Epidermal melanocyte (primary cell): ENCODE data around the gene NFIA.

Experiments
- DNase-seq: peaks from one replicate; pipeline ENCODE4 v3.0.0; 2011; ENCODE audit warnings: low spot score; ENCODE audit not compliant: insufficient read length

NFIA gene

DNA sequence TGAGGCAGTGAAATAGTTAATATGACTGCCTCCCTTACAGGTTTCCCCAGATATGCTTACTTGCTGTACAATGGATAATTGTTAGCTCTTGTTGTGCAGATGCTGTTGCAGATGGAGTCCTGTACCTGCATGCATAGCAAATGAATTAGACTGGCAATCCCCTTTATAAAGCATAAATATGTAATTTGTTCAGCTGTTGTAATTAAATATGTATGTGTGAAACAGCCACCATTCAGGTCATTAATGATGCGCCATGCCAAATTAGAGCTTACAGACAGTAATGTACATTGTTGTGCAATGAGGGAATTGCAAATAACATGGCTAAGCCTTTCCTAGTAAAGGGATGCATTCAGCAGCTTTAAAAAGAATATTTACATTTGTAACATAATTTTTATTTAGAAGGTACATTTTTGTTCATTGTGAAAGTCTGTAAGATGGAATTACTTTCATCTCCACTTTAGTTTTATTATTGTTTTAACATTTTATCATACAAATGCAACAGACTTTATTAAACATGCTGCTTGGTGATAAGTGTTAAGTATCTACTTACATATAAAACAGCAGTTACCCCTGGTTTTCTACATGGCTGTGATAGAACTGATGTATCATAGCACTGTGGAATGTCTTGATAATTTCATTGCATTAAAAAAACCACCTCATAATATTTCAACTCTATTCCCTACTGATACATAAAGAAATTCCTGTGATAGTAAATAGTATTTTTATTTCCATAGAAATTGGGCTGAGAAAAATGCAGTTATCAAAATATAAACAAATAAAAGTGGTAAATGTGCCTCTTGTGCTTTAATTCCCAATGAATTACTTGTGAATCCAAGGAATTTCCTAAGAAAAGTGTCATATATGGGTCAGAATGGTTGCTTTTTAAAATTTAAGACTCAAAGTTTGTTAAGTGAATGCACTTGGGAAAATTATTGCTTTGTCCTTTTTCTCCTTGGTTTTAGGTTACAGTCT lies 99.0 kb downstream of the NFIA start:
- no peak for DNase-seq

- no peak for DNase-seq
Measured at GRCh38 chr1:61182049-61182448, 99.7 kb downstream of the NFIA start.

DNA sequence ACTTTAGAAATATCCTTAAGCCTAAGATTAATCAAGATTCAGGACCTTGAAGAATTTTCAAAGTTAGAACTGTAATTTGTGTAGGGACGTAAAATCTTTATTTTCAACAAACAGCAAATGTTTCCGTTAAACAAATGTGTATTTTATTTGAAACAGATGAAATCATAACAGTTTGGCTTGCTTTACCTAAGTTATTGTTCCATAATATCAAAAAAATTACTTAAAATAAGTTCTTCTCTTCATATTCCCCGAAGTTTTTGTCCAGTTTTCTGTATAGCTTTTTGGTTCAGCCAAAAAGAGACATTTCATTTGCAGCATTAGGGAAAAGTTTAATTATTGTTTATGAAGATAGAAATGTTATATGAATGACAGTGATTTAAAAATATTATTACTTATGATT lies 100.1 kb downstream of the NFIA start:
- DNase-seq: no peak

GRCh38 chr1:61183471-61184039 lies 101.2 kb downstream of the NFIA start:
- DNase-seq: no peak

GRCh38 chr1:61184040-61184713 lies 101.8 kb downstream of the NFIA start:
- peak; percentile 37 for DNase-seq

- DNase-seq: no peak
Measured at GRCh38 chr1:61184714-61185106, 102.3 kb downstream of the NFIA start.

DNA sequence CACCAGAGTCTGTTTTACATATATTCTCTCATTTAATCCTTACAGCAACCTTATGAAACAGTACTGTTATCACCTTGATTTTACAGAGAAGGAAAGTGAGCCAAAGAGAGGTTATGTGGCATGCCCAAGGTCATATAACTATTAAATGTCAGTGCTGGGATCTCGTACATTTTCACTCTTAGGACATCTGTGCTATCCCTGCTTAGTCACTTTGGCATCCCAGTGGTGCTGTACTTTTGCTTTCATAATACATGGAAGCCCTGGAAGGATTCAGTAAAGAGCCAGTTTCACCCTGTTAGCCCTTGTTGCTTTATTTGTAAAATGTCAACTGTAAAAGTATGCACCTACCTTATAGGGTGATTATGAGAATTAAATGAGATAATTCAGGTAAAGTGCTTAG lies 104.4 kb downstream of the NFIA start:
- DNase-seq: no peak

- no peak for DNase-seq
Measured at GRCh38 chr1:61187352-61188086, 105.2 kb downstream of the NFIA start.

DNA sequence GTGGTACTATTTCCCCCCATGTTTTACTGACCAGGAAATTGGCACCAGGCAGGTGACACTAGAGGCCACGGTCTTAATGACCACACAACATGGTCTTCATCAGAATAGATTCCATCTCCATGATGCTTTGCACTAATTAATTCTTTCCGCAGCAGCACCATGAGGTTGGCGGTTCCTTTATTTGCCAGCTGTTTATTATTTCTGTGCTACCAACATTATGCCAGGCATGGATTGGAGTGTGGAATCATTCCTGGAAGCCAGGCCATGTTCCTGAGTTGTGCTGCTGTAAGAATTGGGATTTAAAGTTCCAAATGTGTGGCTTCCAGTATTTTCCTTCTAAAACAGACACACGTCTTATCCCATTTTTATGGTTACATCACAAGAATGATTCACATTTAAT lies 107.8 kb downstream of the NFIA start:
- DNase-seq: no peak

DNA sequence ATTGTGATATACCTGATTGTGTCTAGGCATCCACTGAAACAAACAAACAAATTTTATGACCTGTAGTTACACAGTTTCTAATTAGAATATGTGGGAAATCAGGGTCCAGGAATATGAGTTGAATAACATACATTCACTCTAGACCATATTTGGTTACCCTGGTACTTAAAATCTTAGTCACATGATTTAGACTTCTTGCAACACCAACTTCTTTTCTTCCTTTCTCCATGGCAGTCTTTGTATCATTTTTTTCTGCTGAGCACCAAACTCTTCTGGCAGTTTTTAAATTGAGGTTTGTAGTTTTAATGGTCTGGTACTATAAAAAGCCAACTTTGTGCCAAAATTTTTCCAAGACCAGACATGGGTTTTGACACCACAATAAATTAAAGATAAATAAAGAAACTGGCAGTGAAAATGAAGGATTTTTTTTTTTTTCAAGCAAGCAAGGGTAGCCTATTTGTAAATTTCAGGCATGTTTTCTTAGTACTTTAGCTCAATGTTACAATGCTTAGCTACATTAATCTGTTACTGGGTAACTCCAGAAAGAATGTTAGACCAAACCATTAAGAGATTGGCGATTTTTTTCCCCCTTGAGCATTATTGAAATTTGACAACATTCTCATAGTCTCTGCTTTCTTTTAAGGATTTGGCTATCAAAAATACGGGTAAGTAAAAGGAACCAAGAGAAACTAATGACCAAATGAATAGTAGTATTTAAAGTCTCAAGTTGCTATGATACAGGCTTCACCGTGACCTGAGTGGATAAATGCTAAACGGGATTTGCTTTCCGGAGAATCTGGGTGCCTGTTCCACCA lies 108.5 kb downstream of the NFIA start:
- no peak for DNase-seq

GRCh38 chr1:61191433-61191720 lies 109.0 kb downstream of the NFIA start:
- no peak for DNase-seq

DNA sequence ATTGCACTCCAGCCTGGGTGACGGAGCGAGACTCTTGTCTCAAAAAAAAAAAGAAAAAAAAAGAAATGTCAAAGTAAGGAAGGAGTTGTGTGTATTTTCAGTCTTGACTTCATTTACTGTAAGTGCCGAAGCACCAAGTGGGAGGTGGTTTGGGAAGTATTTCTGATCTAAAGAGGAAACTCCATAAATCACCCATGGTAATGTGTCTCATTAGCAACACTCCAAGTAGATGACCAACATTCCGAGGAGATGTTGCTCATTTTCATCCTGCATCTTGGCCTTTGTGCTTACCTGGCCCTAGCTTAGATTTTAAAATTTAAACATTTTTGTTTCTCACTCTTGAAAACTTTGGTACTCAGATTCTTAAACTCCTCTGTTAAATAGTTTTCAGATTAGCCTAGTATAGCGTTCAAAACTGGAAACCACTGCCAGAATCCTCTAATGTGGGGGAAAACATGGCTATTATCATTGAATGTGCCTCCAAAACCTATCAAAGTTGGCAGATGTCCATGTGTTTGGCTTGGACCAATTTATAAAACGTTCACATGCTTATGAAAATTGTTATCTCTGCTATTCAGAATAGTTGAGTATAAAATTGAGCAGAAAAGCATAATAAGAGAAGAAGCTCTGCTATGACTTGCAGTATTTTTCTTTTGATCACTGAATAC lies 110.4 kb downstream of the NFIA start:
- no peak for DNase-seq

DNA sequence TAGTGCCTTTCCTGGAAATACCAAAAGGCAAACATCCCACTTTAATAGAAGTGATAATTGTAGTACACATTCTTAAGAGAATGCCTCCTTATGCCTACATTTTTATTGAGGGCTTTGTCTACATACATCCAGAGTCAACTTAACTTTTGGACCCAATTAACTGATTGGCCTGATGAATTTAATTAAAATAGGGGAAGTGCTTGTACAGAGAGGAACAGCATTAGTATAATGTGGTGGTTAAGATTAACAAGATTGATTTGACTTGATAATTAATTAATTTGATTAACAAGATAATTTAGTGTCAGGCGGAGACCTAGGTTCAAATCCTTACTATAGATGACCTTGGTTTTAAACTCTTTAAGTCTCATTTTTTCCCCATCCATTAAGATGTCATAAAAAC lies 111.4 kb downstream of the NFIA start:
- DNase-seq: no peak

DNA sequence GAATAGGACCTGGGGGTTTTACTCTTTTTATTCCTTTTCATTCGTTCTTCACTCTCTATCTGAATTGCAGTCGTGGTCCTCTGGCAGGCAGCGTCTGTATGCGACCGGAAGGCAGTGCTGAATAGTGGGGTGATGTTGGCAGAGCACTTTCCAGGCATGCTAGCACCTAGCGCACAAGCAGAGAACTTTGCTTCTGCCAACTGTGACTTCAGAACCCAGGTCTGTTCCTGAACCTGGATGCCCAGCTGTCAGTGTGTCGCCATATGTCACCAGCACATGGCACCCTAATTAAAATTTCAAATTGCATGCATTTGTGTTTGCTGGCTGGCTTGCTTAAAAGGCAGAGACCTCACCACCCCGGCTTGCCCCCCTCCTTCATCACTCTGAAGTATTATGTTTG lies 116.2 kb downstream of the NFIA start:
- no peak for DNase-seq

- DNase-seq: no peak
Measured at GRCh38 chr1:61201035-61201434, 118.7 kb downstream of the NFIA start.

DNA sequence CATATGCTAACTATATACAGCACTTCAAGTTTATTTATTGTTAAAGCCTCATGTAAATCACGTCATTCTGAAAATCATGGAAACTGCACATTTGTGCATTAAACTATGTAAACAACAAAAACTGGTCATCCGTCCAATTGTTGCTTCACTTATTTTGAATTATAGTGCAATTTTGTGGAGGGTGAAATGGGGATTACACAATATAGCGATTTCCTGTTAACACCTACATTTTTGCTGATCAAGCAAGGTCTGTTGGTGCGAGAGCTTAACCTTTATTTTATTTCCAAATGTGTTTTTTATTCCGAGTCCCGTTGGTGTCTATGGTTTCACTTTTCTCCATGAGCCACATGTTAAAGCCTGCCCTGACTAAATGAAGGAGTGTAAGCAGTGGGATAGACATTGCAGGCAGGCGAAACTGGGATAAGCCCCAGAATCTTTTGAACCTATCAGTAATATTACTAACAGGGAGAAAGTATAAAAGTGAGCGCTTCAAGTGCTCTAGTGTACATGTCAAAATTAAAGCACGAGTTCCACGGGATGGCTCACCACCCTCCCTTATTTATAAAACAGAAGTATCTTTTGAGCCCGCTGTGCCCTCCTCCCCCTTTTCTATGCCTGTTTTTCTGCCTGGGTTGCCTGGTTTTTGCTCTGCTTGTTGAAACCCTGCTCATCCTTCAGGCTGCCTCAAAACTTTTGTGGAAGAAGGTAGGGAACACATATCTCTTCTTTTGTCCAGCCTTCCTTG lies 120.7 kb downstream of the NFIA start:
- no peak for DNase-seq

GRCh38 chr1:61204528-61204927 lies 122.2 kb downstream of the NFIA start:
- no peak for DNase-seq

- DNase-seq: no peak
Measured at GRCh38 chr1:61207416-61207815, 125.1 kb downstream of the NFIA start.

- DNase-seq: no peak
Measured at GRCh38 chr1:61208172-61208571, 125.8 kb downstream of the NFIA start.

- DNase-seq: no peak
Measured at GRCh38 chr1:61208831-61209230, 126.5 kb downstream of the NFIA start.
